HG02970 (cell line): ENCODE data around the gene LCN2.
"Not testable (repeated sequence)": the region's sequence is repeated elsewhere in the genome, so short reads cannot be mapped to it uniquely, and the experiment has no call there.

ENCODE experiments used
- ATAC-seq: cut with Tn5 transposase; IDR thresholded peaks from one replicate; pipeline ENCODE4 v1.9.1; 2021; ENCODE audit warnings: mild to moderate bottlenecking, moderate library complexity, moderate number of reproducible peaks; ENCODE audit not compliant: unreplicated experiment, low FRiP score

Gene LCN2

GRCh38 chr9:128127568-128127989 is 21.7 kb upstream of the LCN2 start, which contains the start of gene PTGES2:
Gene PTGES2 (minus strand): TSS chr9:128127729. CDS start chr9:128127717, 12 bp downstream.
- peak; percentile 65 for ATAC-seq

GRCh38 chr9:128127990-128128835 is 21.0 kb upstream of the LCN2 start:
- peak; percentile 63 for ATAC-seq

GRCh38 chr9:128128836-128129590 is 20.2 kb upstream of the LCN2 start:
- ATAC-seq: no peak

- ATAC-seq: not testable (repeated sequence)
These were observed 19.2 kb upstream of the LCN2 start for GRCh38 chr9:128129976-128130590.

- not testable (repeated sequence) for ATAC-seq
These were observed 18.6 kb upstream of the LCN2 start for GRCh38 chr9:128130651-128131050.

GRCh38 chr9:128131346-128131745 is 17.9 kb upstream of the LCN2 start:
- ATAC-seq: not testable (repeated sequence)

GRCh38 chr9:128132139-128132538 is 17.1 kb upstream of the LCN2 start:
- ATAC-seq: not testable (repeated sequence)

GRCh38 chr9:128135561-128135960 is 13.7 kb upstream of the LCN2 start:
- not testable (repeated sequence) for ATAC-seq

- ATAC-seq: no peak
These were observed 12.1 kb upstream of the LCN2 start for GRCh38 chr9:128136816-128137793.

- ATAC-seq: no peak
These were observed 11.3 kb upstream of the LCN2 start for GRCh38 chr9:128138001-128138400.

GRCh38 chr9:128139621-128140020 is 9.6 kb upstream of the LCN2 start:
- no peak for ATAC-seq

GRCh38 chr9:128141604-128142003 is 7.6 kb upstream of the LCN2 start:
- no peak for ATAC-seq

GRCh38 chr9:128142061-128142460 is 7.2 kb upstream of the LCN2 start:
- no peak for ATAC-seq

- ATAC-seq: no peak
These were observed 6.7 kb upstream of the LCN2 start for GRCh38 chr9:128142596-128142995.

- ATAC-seq: no peak
These were observed 5.6 kb upstream of the LCN2 start for GRCh38 chr9:128143525-128144238.

- no peak for ATAC-seq
These were observed 4.7 kb upstream of the LCN2 start for GRCh38 chr9:128144239-128145181.

- ATAC-seq: no peak
These were observed 3.7 kb upstream of the LCN2 start for GRCh38 chr9:128145536-128145935.

- ATAC-seq: no peak
These were observed 3.3 kb upstream of the LCN2 start for GRCh38 chr9:128145951-128146351.
